Smooth muscle cell (in vitro differentiated cells): ENCODE measurements around the gene PROM2. TPM values are rescaled to one million over a fixed set of nuclear protein-coding genes. Genes with fewer than 3 reads are reported as not detected.

ENCODE experiments used
- DNase-seq: peaks from one replicate; lab custom pipeline; 2025; ENCODE audit not compliant: unreplicated experiment; lab: John Stamatoyannopoulos, UW
- H2AFZ ChIP-seq: fragments of 200-600 bp; sonication (generic); 2 replicates; pipeline ENCODE4 v1.6.0; 2016; ENCODE audit warnings: antibody characterized with exemption, low read depth, mild to moderate bottlenecking
- H3F3A ChIP-seq: fragments of 200-600 bp; sonication (generic); 2 replicates; pipeline ENCODE4 v1.6.0; 2017; ENCODE audit warnings: antibody characterized with exemption, low read depth
- H3K27ac ChIP-seq: fragments of 200-600 bp; sonication (generic); 2 replicates; pipeline ENCODE4 v1.5.1; 2016; ENCODE audit warnings: low read depth, mild to moderate bottlenecking
- H3K27me3 ChIP-seq: fragments of 200-600 bp; sonication (generic); 2 replicates; pipeline ENCODE4 v1.6.1; 2016; ENCODE audit warnings: low read depth, mild to moderate bottlenecking
- H3K36me3 ChIP-seq: fragments of 200-600 bp; sonication (generic); 2 replicates; pipeline ENCODE4 v1.5.1; 2016; ENCODE audit warnings: low read depth
- H3K4me1 ChIP-seq: fragments of 200-600 bp; sonication (generic); 2 replicates; pipeline ENCODE4 v1.5.1; 2016; ENCODE audit warnings: low read depth
- H3K4me2 ChIP-seq: fragments of 200-600 bp; sonication (generic); 2 replicates; pipeline ENCODE4 v1.6.0; 2016; ENCODE audit warnings: mild to moderate bottlenecking
- H3K4me3 ChIP-seq: fragments of 200-600 bp; sonication (generic); 2 replicates; pipeline ENCODE4 v1.5.1; 2016; ENCODE audit warnings: mild to moderate bottlenecking
- H3K79me2 ChIP-seq: fragments of 200-600 bp; sonication (generic); 2 replicates; pipeline ENCODE4 v1.6.0; 2016; ENCODE audit warnings: low read depth, mild to moderate bottlenecking
- H3K9ac ChIP-seq: fragments of 200-600 bp; sonication (generic); 2 replicates; pipeline ENCODE4 v1.6.0; 2016; ENCODE audit warnings: low read depth
- H3K9me3 ChIP-seq: fragments of 200-600 bp; sonication (generic); replicated peaks from 2 replicates; pipeline ENCODE4 v1.5.1; 2016; ENCODE audit warnings: low read depth
- H4K20me1 ChIP-seq: fragments of 200-600 bp; sonication (generic); 2 replicates; pipeline ENCODE4 v1.6.0; 2016; ENCODE audit warnings: low read depth
- WGBS: methylation state at CpG from one replicate; pipeline ENCODE4 v1.1.7; 2016; ENCODE audit warnings: low lambda C conversion rate; 5-methylcytosine and 5-hydroxymethylcytosine counted together
- polyA plus RNA-seq: library from polyadenylated mRNA; unstranded; fragments of >200 nt; fragmentation: Nextera tagmentation; extraction: Ambion mirVana; gene quantifications from 2 replicates; pipeline ENCODE4 v1.2.1, GENCODE V29; 2016
- total RNA-seq: library from RNA; depleted of rRNA; stranded (reverse); fragments of >200 nt; gene quantifications from 2 replicates; pipeline ENCODE4 v1.2.3, GENCODE V29; 2014
- TF ChIP-seq, protein P1 (sequence below): fragments of 200-600 bp; sonication (generic); IDR thresholded peaks from 2 replicates; pipeline ENCODE4 v1.5.1; 2017; ENCODE audit warnings: borderline replicate concordance, mild to moderate bottlenecking, antibody characterized with exemption; ENCODE audit not compliant: insufficient read depth, poor library complexity, severe bottlenecking

PROM2 gene
- total and polyA plus RNA-seq, 2 experiments from 2014 or later, result 0.70 to 4.2 TPM

DNA sequence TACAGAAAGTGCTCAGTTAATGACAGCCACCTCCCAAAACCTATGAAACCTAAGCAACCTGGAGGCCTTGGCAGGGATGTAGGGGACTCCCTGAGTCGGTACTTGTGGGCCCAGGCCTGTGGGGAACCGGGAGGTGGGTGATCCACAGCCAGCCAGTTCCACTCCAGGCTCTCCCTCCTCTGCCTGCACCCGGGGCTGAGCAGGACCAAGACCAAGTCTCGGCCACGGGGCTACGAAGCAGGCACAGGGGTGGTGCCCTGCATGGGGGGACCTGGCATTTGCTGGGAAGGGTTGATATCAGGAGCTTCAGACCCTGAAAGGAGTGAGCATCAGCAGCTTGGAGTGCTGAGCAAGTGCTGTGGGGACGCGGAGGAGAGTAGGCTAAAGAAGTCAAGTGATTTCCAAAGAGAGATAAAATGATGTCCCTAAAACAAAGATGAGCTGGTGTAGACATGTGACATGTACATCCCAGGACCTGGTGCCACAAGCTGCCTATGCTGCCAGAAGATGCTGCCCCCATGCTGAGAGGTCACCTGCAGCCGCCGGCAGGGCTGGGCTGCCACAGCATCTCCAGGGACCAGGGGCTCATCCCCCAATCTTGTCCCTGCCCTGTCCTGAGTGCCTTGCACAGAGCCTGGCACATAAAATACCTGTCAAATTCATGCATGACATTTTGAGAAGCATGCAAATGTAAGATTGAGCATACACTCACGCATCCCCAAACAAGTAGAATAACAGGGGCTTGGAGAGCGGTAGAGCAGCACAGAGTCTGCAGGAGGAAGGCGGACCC is 44.4 kb downstream of the PROM2 start:
- Histone ChIP-seq H3K9ac (no peak overlapping the region), H3K27ac (no peak overlapping the region), H3K4me3 (no peak overlapping the region), H3K4me2 (no peak overlapping the region), H3F3A (no peaks in the 10 kb centered on the region), H3K36me3 (no peaks in the 10 kb centered on the region), H2AFZ (no peak overlapping the region), H3K27me3 (no peaks in the 10 kb centered on the region), H3K79me2 (no peaks in the 10 kb centered on the region), H4K20me1 (no peaks in the 10 kb centered on the region), H3K4me1 (no peaks in the 10 kb centered on the region), H3K9me3 (no peaks in the 10 kb centered on the region)
- TF ChIP-seq, protein P1, sequence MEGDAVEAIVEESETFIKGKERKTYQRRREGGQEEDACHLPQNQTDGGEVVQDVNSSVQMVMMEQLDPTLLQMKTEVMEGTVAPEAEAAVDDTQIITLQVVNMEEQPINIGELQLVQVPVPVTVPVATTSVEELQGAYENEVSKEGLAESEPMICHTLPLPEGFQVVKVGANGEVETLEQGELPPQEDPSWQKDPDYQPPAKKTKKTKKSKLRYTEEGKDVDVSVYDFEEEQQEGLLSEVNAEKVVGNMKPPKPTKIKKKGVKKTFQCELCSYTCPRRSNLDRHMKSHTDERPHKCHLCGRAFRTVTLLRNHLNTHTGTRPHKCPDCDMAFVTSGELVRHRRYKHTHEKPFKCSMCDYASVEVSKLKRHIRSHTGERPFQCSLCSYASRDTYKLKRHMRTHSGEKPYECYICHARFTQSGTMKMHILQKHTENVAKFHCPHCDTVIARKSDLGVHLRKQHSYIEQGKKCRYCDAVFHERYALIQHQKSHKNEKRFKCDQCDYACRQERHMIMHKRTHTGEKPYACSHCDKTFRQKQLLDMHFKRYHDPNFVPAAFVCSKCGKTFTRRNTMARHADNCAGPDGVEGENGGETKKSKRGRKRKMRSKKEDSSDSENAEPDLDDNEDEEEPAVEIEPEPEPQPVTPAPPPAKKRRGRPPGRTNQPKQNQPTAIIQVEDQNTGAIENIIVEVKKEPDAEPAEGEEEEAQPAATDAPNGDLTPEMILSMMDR, result no peak
- no peak for DNase-seq
- WGBS, result 78% methylated on average over 13 of the region's 13 CpGs

DNA sequence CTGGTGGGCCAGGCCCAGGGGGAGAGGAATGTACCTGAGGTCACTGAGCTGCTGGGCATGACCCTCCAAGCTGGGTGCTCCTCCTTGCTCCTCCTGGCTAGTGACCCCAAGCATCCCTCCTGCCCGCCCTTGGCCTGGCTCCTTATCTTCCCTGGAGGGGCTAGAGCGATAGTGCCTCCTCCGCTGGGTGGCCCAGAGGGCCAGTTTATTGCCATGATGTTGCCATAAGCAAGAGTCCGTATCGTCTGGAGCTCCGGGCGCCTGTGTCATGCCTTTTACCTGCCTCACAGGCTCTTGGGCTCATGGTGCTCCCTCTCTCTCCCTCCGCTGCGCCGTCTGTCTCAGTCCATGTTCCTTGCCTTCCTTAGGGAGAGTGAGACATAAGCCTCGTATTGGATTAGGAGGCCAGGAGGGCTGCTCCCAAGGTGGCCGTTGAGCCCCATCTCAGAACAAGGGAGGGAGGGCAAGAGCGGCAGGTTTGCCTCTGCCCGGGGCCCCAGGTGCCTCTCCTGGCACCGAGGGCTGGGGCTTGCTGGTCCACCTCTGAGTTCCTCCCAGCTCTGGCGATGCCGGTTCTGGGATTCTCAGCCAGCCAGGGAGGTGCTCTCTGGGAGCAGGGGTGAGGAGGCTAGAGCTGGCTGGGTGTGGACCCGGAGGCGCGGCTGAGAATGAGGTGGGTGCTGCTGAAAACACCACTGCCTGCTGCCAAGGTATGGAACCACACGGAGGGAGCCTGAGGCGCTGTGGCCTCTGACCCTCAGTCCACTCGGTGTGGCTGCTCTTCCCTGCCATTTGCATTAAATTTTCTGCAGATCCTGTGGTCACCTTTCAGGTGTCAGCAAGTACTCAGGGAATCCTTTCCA is 45.5 kb downstream of the PROM2 start:
- Histone ChIP-seq H3K9me3 (no peaks in the 10 kb centered on the region), H3F3A (no peaks in the 10 kb centered on the region), H3K4me1 (no peaks in the 10 kb centered on the region), H3K36me3 (no peaks in the 10 kb centered on the region), H2AFZ (no peak overlapping the region), H3K27me3 (no peaks in the 10 kb centered on the region), H3K4me3 (no peak overlapping the region), H3K79me2 (no peaks in the 10 kb centered on the region), H3K9ac (no peak overlapping the region), H3K27ac (no peak overlapping the region), H3K4me2 (no peak overlapping the region), H4K20me1 (no peaks in the 10 kb centered on the region)
- WGBS, result 86% methylated on average over 23 of the region's 23 CpGs
- TF ChIP-seq, protein P1, result no peak
- DNase-seq, result no peak

DNA sequence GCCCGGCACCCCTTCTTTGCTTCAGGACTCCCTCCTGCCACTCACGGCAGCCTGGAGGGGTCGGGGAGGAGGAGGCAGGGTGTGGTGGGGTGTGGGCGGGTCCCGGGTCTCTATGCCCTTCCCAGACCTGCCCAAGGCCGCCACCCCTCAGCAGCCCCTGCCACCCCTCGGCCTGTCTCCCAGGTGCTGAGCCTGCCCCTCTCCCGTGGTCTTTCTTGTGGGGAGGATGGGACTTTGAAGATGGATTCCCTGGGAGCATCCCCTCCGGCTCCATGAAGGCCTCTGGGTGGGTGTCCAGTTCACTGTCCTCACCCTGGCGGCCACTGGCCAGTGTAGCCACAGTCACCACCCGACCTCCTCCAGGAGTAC is 46.1 kb downstream of the PROM2 start:
- H3K79me2 ChIP-seq, result no peaks in the 10 kb centered on the region
- H3K4me1 ChIP-seq, result no peaks in the 10 kb centered on the region
- no peak overlapping the region for H3K9ac ChIP-seq
- H3K36me3 ChIP-seq, result no peaks in the 10 kb centered on the region
- TF ChIP-seq, protein P1, result no peak
- H3F3A ChIP-seq, result no peaks in the 10 kb centered on the region
- no peaks in the 10 kb centered on the region for H3K9me3 ChIP-seq
- no peak overlapping the region for H3K27ac ChIP-seq
- no peak for DNase-seq
- no peak overlapping the region for H2AFZ ChIP-seq
- H3K4me3 ChIP-seq, result no peak overlapping the region
- H4K20me1 ChIP-seq, result no peaks in the 10 kb centered on the region
- H3K4me2 ChIP-seq, result no peak overlapping the region
- H3K27me3 ChIP-seq, result no peaks in the 10 kb centered on the region
- 83% methylated on average over 5 of the region's 11 CpGs for WGBS
